Right cardiac atrium (tissue), 5 donors: ENCODE results near the gene BMP8B. TPM values are rescaled to one million over a fixed set of nuclear protein-coding genes. Genes with fewer than 3 reads are reported as not detected.
A peak's percentile ranks its signal among the peaks of the same experiment; 100 is the strongest.
"Not testable (repeated sequence)": the region's sequence is repeated elsewhere in the genome, so short reads cannot be mapped to it uniquely, and the experiment has no call there.

Experiments used
- ATAC-seq, 2 donors: fragments of 200-7000 bp; cut with Tn5 transposase; one replicate each; pipeline versions ENCODE4 v1.8.0 to v1.9.1; 2020; ENCODE audit warnings: moderate library complexity in 2 of 2, mild to moderate bottlenecking in 1 of 2
- DNase-seq, 3 donors: peaks; one replicate each; pipeline ENCODE4 v3.0.0-alpha.2; 2020
- H3K27ac ChIP-seq: one replicate; pipeline ENCODE4 v1.5.1; 2013; ENCODE audit warnings: mild to moderate bottlenecking, low read length, control low read depth, moderate library complexity
- H3K27me3 ChIP-seq: one replicate; pipeline ENCODE4 v1.6.1; 2013; ENCODE audit not compliant: control insufficient read depth, insufficient read depth
- H3K4me1 ChIP-seq: one replicate; pipeline ENCODE4 v1.6.1; 2013; ENCODE audit warnings: low read length; ENCODE audit not compliant: control insufficient read depth, insufficient read depth
- H3K4me3 ChIP-seq: one replicate; pipeline ENCODE4 v1.5.1; 2013; ENCODE audit warnings: low read length, control low read depth
- H3K9me3 ChIP-seq: one replicate; pipeline ENCODE4 v1.6.1; 2013; ENCODE audit warnings: low read length; ENCODE audit not compliant: control insufficient read depth
- WGBS: extraction: QIAGEN DNeasy Blood & Tissue Kit; methylation state at CpG from one replicate; pipeline ENCODE4 v1.1.7; 2013; 5-methylcytosine and 5-hydroxymethylcytosine counted together
- intact Hi-C, 4 donors: fragments of 100-400 bp; cut with DNase I; formaldehyde crosslinking; loops; one replicate each; pipeline versions ENCODE4 v1.11.0 to v1.14.0; 2022 to 2023
- polyA plus RNA-seq: library from polyadenylated mRNA; stranded (reverse); fragments of 200-250 nt; gene quantifications from one replicate; pipeline ENCODE4 v1.2.3, GENCODE V29; 2013
- total RNA-seq, 4 donors: library from RNA; stranded (reverse); fragmentation: NEBNext Ultra II Directional; extraction: Animal tissue kit (Norgen Biotek cat#: 25700); gene quantifications; one replicate each; pipeline ENCODE4 v1.2.1, GENCODE V29; 2021
- donor health status: healthy with polysubstance abuse.
- donor health status: DM: no; HTN: yes; CAD: no.
- donor health status: DM: no; HTN: no; CAD: no.
- donor health status: DM: no; HTN: yes; CAD: no; lungs with severe emphysema.
- donor health status: DM: yes; HTN: yes; CAD: no.

BMP8B gene
- total and polyA plus RNA-seq, 5 donors, result 0.25 to 0.78 (median 0.62) TPM

DNA sequence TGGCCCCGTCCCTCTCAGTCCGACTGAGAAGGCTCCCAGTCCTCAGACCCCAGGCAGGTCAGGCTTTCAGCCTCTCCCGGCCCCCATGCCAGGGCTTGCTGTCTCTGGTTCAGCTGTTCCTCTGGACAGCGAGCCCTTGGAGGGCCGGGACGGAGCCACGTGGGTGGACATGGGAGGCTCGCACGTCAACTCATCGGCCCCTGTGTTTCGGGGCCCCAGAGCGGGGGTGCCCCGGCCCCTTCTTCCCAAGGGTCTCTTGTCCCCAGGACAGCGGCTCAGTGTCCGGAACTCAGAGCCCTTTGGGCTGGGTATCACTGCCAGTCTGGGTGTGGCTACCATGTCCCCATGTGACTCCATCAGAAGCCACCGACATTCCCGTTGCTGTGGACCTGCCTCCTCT is 10.8 kb downstream of the BMP8B start:
- H3K9me3 ChIP-seq, H3K27ac ChIP-seq, H3K4me3 ChIP-seq, ATAC-seq, DNase-seq, H3K4me1 ChIP-seq, intact Hi-C loops, H3K27me3 ChIP-seq: not testable (repeated sequence)
- 88% methylated on average over 15 of the region's 17 CpGs for WGBS

DNA sequence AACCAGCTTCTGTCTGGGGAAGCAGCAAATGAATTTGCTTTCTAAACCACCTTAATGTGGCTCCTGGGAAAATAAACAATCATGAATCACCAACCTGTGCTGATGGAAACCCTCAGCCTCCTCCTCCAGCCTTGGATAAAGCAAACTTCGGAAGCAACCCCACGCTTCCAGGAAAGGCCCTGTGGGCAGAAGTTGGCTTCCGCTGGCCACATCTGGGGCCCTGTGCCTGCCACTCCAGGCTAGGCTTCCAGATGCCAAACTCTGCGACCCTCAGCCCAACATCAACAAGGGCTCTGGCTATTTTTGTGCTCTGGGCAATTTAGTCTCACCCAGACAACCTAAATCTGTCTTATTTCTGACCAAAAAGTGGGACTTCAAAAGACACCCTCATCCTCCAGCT is 11.4 kb downstream of the BMP8B start:
- Histone ChIP-seq H3K9me3 (no peaks in the 10 kb centered on the region), H3K4me3 (no peak overlapping the region), H3K4me1 (no peaks in the 10 kb centered on the region), H3K27me3 (no peaks in the 10 kb centered on the region), H3K27ac (no peak overlapping the region)
- 77% methylated on average over 4 of the region's 4 CpGs for WGBS
- intact Hi-C loops, result no loop called here
- DNase-seq (no peak), ATAC-seq (no peak)

DNA sequence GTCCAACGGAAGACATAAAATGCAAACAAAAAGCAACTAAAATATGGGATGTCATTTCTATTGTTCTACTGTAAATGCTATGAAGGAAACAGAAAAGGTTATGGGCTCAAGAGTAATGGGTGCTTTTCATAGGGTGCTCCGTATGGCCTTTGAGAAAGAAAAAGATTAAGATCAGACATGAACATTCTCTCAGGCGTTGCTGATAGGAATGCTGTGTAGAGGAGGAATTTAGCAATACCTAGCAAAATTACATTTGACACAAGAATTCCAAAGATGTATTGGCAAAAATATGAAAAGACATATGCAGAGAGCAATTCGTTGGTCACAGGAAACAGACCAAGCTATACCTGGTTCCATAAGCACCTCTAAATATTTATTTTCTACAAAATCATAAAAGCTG is 11.8 kb downstream of the BMP8B start:
- intact Hi-C loops, result no loop called here
- Histone ChIP-seq H3K4me3 (no peak overlapping the region), H3K27ac (no peak overlapping the region), H3K27me3 (no peaks in the 10 kb centered on the region), H3K9me3 (no peaks in the 10 kb centered on the region), H3K4me1 (no peaks in the 10 kb centered on the region)
- ATAC-seq (no peak), DNase-seq (no peak)
- WGBS, result 80% methylated on average over 4 of the region's 4 CpGs

DNA sequence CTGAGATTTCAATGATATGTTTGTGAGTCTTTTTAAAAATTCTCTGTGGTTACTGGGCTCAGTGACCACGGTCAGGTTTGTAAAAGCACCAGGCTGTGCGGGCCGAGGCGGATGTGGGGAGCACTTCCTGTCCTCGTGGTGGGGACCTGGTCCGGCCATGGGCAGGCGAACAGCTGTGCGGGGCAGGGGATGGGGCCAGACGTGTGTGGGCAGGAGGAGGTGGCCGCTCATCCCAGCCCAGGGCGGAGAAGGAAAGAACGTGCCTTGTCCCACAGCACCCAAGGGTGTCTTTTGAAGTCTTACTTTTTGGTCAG is 12.3 kb downstream of the BMP8B start:
- intact Hi-C loops, result no loop called here
- no peak overlapping the region for H3K27ac ChIP-seq
- no peaks in the 10 kb centered on the region for H3K27me3 ChIP-seq
- H3K4me1 ChIP-seq, result no peaks in the 10 kb centered on the region
- 61% methylated on average over 12 of the region's 12 CpGs for WGBS
- H3K9me3 ChIP-seq, result no peaks in the 10 kb centered on the region
- no peak for ATAC-seq
- no peak for DNase-seq
- no peak overlapping the region for H3K4me3 ChIP-seq

DNA sequence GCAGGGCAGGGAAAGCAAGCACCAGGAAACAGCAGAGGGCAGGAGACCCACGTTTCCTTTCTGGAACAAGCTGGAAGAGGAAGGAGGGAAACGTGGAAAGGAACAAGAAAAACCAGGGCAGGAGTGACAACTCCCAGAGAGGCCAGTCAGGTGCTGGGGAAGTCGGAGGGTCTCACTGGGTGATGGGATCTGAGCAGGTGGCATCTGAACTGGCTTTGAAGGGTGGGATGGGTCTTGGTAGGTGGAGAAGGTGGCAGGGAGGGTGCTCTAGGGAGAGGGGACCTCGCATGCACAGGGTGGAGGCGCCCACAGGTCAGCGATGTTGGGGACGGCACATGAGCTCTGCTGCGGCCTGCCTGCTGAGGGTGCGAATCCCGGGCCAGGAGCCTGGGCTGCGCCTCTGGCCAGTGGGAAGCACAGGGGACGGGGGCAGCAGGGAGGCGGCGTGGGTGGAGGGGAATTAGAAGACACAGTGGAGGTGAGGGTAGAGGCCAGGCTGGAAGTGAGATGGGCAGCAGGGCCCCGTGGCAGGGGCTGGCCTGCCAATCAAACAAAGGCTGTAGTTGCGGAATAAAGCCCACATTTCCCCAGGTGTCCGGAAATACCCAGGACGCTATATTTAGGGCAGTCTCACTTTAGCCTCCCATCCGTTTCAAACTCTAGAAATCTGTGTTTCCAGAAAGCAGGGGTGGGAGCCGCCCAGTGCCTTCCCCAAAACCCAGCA is 12.8 kb downstream of the BMP8B start:
- intact Hi-C loops, H3K27ac ChIP-seq, DNase-seq, H3K9me3 ChIP-seq, H3K4me3 ChIP-seq, H3K4me1 ChIP-seq, H3K27me3 ChIP-seq: not testable (repeated sequence)
- 80% methylated on average over 15 of the region's 20 CpGs for WGBS
- peak in 1 of 2 donors; percentile 13 for ATAC-seq

DNA sequence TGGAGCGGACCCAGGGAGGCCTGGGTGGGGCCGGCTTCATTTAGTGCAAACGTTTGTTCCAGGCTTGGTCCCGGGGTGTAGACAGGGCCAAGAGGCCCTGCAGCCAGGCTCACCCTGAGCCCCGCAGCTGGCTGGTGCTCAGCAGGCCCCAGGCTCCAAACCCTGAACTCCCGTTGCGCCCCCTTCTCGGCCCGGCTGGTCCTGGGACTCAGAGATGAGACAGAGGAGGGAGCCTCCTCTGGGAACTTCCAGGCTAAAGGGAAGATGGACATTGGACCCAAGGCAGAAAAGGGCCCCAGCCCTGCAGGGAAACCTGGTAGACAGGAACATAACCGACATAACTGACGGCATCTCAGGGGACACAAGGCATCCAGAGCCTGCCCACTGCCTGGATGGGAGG is 13.5 kb downstream of the BMP8B start:
- ATAC-seq, DNase-seq, H3K27ac ChIP-seq, H3K4me3 ChIP-seq, H3K9me3 ChIP-seq, intact Hi-C loops, H3K4me1 ChIP-seq, H3K27me3 ChIP-seq: not testable (repeated sequence)
- WGBS, result 84% methylated on average over 11 of the region's 11 CpGs

DNA sequence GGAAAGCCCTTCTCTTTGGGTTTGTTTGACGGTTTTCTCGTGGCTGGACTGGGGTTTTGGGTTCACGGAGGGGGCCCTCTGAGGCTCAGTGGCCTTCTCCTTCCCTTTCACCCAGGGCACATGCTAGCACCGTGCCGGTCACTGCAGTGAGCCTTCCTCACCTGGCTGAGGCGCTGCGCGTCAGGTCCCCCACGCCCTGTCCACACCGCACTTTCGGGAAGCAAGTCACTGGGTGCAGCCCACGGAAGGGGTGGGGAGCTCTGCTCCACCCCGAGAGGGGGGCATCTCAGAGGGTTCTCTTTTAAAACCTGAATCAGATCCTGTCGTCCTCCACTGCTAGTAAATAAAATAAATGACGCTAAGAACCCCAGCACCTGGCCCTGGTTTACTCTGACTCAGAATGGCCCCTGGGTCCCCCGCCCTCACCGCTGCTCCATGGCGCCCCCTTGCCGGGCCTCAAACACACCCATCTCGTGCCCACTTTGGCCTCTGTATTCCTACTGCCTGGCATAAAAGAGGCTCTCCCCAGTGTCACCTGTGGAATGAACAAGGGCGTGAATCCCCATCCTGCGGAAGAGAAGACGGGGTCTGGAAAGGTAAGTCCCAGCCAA is 15.2 kb downstream of the BMP8B start:
- ATAC-seq, H3K27me3 ChIP-seq, DNase-seq, H3K4me1 ChIP-seq, H3K27ac ChIP-seq, H3K9me3 ChIP-seq, H3K4me3 ChIP-seq, intact Hi-C loops: not testable (repeated sequence)
- 14% methylated on average over 3 of the region's 23 CpGs for WGBS

DNA sequence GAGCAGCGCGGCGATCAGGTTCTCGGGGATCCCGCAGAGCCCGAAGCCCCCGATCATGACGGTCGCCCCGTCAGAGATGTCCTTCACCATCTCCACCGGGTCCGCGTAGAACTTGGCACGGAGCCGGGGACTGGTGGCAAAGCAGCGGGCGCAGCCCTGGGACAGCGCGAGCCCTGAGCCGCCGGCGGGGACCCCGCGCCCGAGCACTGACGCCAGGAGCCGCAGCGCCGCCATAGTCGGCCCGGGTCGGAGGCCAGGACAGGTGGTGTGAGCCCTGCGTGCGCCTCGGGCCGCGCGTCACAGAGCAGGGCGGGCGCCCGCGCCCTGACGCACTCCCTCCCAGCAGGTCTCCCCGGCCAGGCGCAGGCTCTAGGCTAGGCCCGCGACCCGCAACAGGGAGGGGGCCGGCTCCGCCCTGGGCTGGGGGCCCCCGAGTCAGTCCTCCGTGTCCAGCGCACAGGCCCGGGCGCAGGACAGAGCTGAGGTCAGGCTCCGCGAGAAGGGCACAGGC is 17.6 kb downstream of the BMP8B start, which contains the start of gene OXCT2:
Gene OXCT2, minus strand, starts transcription at position 327 of the 511 bp plus-strand sequence. Its CDS starts 93 bp downstream, at position 234.
- WGBS, result 4% methylated on average over 30 of the region's 57 CpGs
- H3K9me3 ChIP-seq, H3K27me3 ChIP-seq, H3K4me1 ChIP-seq, H3K4me3 ChIP-seq, H3K27ac ChIP-seq, DNase-seq, intact Hi-C loops: not testable (repeated sequence)
- peak; percentile 4 to 49 for ATAC-seq

DNA sequence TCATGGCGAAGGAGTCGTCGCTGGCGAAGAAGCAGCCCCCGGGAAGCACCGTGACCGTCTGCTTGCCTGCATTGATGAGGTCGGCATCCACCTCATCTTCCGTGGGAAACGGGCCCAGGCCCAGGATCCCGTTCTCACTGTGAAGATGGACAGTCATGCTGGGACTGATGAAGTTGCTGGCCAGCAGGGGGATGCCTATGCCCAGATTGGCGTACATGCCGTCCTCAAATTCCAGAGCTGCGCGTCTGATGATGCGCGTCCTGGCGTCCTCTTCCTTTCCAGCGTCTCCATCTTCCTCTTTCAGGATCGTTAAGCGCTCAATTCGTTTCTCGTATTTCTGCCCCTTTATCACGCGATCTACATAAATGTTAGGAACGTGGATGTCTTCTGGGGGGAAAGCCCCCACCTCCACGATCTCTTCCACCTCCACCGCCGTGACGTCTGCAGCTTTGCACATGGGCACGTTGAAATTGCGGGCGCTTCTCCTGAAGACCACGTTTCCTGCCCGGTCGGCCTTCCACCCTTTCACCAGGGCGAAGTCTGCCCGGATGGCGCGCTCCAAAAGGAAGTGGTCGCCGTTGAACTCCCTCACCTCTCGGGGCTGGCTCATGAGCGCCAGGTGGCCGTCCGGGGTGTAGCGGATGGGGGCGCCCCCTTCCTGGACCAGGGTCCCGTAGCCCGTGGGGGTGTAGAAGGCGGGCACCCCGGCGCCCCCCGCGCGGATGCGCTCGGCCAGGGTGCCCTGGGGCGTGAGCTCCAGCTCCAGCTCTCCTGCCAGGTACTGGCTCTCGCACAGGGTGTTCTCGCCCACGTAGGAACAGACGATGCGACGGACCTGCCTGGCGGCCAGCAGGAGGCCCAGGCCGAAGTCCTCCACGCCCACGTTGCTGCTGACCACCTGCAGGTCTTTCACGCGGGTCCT is 18.3 kb downstream of the BMP8B start:
- H3K4me3 ChIP-seq, H3K4me1 ChIP-seq, H3K27ac ChIP-seq, intact Hi-C loops, DNase-seq, H3K27me3 ChIP-seq, H3K9me3 ChIP-seq: not testable (repeated sequence)
- ATAC-seq, result peak; percentile 50 to 66
- WGBS, result 5% methylated on average over 21 of the region's 71 CpGs

DNA sequence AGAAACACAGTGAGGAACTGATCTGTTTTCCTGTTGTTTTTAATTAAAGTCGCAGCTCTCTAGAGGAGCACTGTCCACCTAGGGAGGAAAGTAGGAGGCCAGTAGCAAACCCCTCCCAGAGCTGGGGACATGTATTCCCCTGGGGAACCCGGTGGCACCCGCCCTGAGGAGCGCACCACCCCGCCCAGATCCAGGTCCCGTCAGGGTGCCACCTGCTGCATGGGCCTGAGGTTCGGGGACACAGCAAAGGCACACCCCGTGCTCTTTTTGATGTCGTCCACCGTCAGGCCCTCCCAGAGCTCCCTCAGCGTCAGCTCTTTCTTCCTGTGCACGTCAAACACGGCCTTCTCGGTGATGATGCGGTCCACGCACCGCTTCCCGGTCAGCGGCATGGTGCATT is 19.2 kb downstream of the BMP8B start:
- peak in 1 of 2 donors; percentile 9 for ATAC-seq
- DNase-seq, H3K4me1 ChIP-seq, H3K27ac ChIP-seq, H3K9me3 ChIP-seq, intact Hi-C loops, H3K4me3 ChIP-seq, H3K27me3 ChIP-seq: not testable (repeated sequence)
- WGBS, result 84% methylated on average over 18 of the region's 19 CpGs

DNA sequence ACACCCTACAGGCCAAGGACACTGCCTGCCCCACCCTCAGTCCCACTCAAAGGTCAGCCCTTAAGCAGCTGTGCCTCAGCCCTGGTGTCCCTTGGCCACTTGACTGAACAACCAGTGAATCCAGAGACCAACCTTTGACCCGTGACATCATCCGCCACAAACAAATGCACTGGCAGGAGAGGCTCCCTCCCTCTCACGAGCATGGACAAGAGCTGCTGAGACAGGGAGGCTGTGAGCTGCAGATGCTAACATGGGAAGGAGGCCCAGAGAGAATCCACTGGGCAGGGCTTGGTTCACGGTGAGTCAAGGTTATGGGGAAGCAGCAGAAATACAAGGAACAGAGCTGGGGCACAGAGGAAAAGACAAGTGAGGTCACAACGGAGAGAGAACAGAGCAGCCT is 22.2 kb downstream of the BMP8B start:
- H3K27ac ChIP-seq, H3K4me3 ChIP-seq, H3K4me1 ChIP-seq, H3K9me3 ChIP-seq, DNase-seq, intact Hi-C loops, ATAC-seq, H3K27me3 ChIP-seq: not testable (repeated sequence)
- 64% methylated on average over 1 of the region's 5 CpGs for WGBS
